CD4-positive, alpha-beta T cell treated with Interleukin-17A for 1 hour (primary cell): Measurements from ENCODE around the gene SNTG2.
"Not testable (repeated sequence)": the region's sequence is repeated elsewhere in the genome, so short reads cannot be mapped to it uniquely, and the experiment has no call there.

Experiments used
- DNase-seq: peaks from one replicate; pipeline ENCODE4 v3.0.0-alpha.2; 2020

Gene SNTG2

GRCh38 chr2:1104364-1104763 lies 153.7 kb downstream of the SNTG2 start:
- no peak for DNase-seq

- DNase-seq, result not testable (repeated sequence)
Measured at GRCh38 chr2:1106344-1106743, 155.7 kb downstream of the SNTG2 start.

- DNase-seq, result no peak
Measured at GRCh38 chr2:1115843-1116539, 165.3 kb downstream of the SNTG2 start.

- DNase-seq, result no peak
Measured at GRCh38 chr2:1117569-1117968, 166.9 kb downstream of the SNTG2 start.

- no peak for DNase-seq
Measured at GRCh38 chr2:1125217-1125616, 174.6 kb downstream of the SNTG2 start.

- DNase-seq, result no peak
Measured at GRCh38 chr2:1125633-1126370, 175.2 kb downstream of the SNTG2 start.

GRCh38 chr2:1129982-1130381 lies 179.3 kb downstream of the SNTG2 start:
- DNase-seq, result no peak

GRCh38 chr2:1130922-1131321 lies 180.3 kb downstream of the SNTG2 start:
- DNase-seq, result no peak

GRCh38 chr2:1132328-1132969 lies 181.8 kb downstream of the SNTG2 start:
- DNase-seq, result no peak

GRCh38 chr2:1133896-1134295 lies 183.2 kb downstream of the SNTG2 start:
- not testable (repeated sequence) for DNase-seq

- no peak for DNase-seq
Measured at GRCh38 chr2:1134629-1135028, 184.0 kb downstream of the SNTG2 start.

GRCh38 chr2:1136067-1136466 lies 185.4 kb downstream of the SNTG2 start:
- no peak for DNase-seq

GRCh38 chr2:1136846-1137245 lies 186.2 kb downstream of the SNTG2 start:
- no peak for DNase-seq

GRCh38 chr2:1137264-1137663 lies 186.6 kb downstream of the SNTG2 start:
- no peak for DNase-seq

GRCh38 chr2:1137913-1138391 lies 187.3 kb downstream of the SNTG2 start:
- DNase-seq, result no peak

GRCh38 chr2:1140389-1141003 lies 189.8 kb downstream of the SNTG2 start:
- peak; percentile 41 for DNase-seq

- DNase-seq, result no peak
Measured at GRCh38 chr2:1141079-1141478, 190.4 kb downstream of the SNTG2 start.

- no peak for DNase-seq
Measured at GRCh38 chr2:1143129-1143528, 192.5 kb downstream of the SNTG2 start.

- no peak for DNase-seq
Measured at GRCh38 chr2:1147873-1148612, 197.4 kb downstream of the SNTG2 start.

GRCh38 chr2:1150724-1151511 lies 200.3 kb downstream of the SNTG2 start:
- no peak for DNase-seq

- no peak for DNase-seq
Measured at GRCh38 chr2:1152375-1152774, 201.7 kb downstream of the SNTG2 start.

- no peak for DNase-seq
Measured at GRCh38 chr2:1153920-1154319, 203.3 kb downstream of the SNTG2 start.
